SKM-1 treated with dmso at 0.1 percent for 144 hours (cell line): ENCODE measurements around the gene FRMPD3.

Experiments used
- DNase-seq: peaks from one replicate; lab custom pipeline; 2025; ENCODE audit not compliant: unreplicated experiment; lab: John Stamatoyannopoulos, UW

The FRMPD3 gene

GRCh38 chrX:107477406-107477805 lies 28.0 kb downstream of the FRMPD3 start:
- DNase-seq = no peak

- no peak for DNase-seq
These were observed 30.8 kb downstream of the FRMPD3 start for GRCh38 chrX:107480272-107480671.

- DNase-seq = no peak
These were observed 32.6 kb downstream of the FRMPD3 start for GRCh38 chrX:107482046-107482445.

GRCh38 chrX:107484002-107484726 lies 34.7 kb downstream of the FRMPD3 start:
- no peak for DNase-seq

GRCh38 chrX:107485013-107485412 lies 35.6 kb downstream of the FRMPD3 start:
- no peak for DNase-seq

GRCh38 chrX:107493141-107493540 lies 43.7 kb downstream of the FRMPD3 start:
- no peak for DNase-seq

- DNase-seq = no peak
These were observed 47.3 kb downstream of the FRMPD3 start for GRCh38 chrX:107496786-107497185.
